HEK293T (cell line): ENCODE results near the gene CELA2A.

ENCODE experiments used
- ARNT ChIP-seq: fragments of 450-650 bp; IDR thresholded peaks from 2 replicates; pipeline ENCODE4 v1.6.1; 2017; ENCODE audit warnings: mild to moderate bottlenecking
- BHLHE40 ChIP-seq: fragments of 450-650 bp; IDR thresholded peaks from 2 replicates; pipeline ENCODE4 v1.6.1; 2016; ENCODE audit warnings: mild to moderate bottlenecking, moderate library complexity, borderline replicate concordance
- TARDBP ChIP-seq: fragments of 450-650 bp; IDR thresholded peaks from 2 replicates; pipeline ENCODE4 v1.6.1; 2016
- TF ChIP-seq, protein P1 (sequence below): fragments of 450-650 bp; IDR thresholded peaks from 2 replicates; pipeline ENCODE4 v1.6.1; 2016

DNA sequence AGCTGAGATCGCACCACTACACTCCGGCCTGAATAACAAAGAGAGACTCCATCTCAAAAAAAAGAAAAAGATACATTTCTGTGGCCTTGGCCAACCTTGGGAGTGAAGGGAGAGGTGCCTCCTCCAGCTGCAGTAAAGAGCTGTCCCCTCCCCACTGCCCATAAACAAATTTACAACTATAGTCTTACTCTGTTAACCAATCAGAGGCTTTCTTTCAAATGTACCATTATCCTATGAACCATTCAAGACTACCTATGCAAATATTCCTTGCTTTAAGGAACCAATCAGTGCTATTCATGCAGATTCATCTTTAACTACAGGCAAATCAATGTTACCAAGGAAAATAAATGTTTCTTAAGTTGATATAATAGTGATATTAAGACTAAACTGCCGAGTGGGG, 20.4 kb downstream of the CELA2A start:
- TF ChIP-seq, protein P1, sequence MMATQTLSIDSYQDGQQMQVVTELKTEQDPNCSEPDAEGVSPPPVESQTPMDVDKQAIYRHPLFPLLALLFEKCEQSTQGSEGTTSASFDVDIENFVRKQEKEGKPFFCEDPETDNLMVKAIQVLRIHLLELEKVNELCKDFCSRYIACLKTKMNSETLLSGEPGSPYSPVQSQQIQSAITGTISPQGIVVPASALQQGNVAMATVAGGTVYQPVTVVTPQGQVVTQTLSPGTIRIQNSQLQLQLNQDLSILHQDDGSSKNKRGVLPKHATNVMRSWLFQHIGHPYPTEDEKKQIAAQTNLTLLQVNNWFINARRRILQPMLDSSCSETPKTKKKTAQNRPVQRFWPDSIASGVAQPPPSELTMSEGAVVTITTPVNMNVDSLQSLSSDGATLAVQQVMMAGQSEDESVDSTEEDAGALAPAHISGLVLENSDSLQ, result no peak
- TF ChIP-seq ARNT (no peak), BHLHE40 (no peak), TARDBP (no peak)
